Upper lobe of left lung (tissue), 4 donors: ENCODE data around the gene APOOL.

Experiments
- EP300 ChIP-seq, 4 donors: sonication (generic); formaldehyde crosslinking; IDR thresholded peaks; one replicate each; pipeline ENCODE4 v1.5.1; 2017; ENCODE audit warnings: antibody characterized with exemption in 4 of 4, control low read depth in 2 of 4
- POLR2A ChIP-seq, 4 donors: fragments of 450-650 bp; IDR thresholded peaks; one replicate each; pipeline ENCODE4 v1.5.1; 2016 to 2017; ENCODE audit warnings: antibody characterized with exemption in 4 of 4, mild to moderate bottlenecking in 2 of 4
- POLR2AphosphoS5 ChIP-seq, 2 donors: sonication (generic); formaldehyde crosslinking; IDR thresholded peaks; one replicate each; pipeline ENCODE4 v1.5.1; 2017; ENCODE audit warnings: antibody characterized with exemption in 2 of 2
- TF ChIP-seq, protein P1 (sequence below), 6 experiments: fragments of 450-650 bp in 4 of 6; fragments of 200-600 bp in 2 of 6; sonication (generic) in 2 of 6; IDR thresholded peaks; one replicate each; pipeline ENCODE4 v1.5.1; 2016 to 2019; ENCODE audit warnings: antibody characterized with exemption in 6 of 6

GRCh38 chrX:84956304-84956703, 47.4 kb upstream of the APOOL start:
- no peak for TF ChIP-seq POLR2A (IDR thresholded peaks at IDR 0.05)
- TF ChIP-seq, protein P1, sequence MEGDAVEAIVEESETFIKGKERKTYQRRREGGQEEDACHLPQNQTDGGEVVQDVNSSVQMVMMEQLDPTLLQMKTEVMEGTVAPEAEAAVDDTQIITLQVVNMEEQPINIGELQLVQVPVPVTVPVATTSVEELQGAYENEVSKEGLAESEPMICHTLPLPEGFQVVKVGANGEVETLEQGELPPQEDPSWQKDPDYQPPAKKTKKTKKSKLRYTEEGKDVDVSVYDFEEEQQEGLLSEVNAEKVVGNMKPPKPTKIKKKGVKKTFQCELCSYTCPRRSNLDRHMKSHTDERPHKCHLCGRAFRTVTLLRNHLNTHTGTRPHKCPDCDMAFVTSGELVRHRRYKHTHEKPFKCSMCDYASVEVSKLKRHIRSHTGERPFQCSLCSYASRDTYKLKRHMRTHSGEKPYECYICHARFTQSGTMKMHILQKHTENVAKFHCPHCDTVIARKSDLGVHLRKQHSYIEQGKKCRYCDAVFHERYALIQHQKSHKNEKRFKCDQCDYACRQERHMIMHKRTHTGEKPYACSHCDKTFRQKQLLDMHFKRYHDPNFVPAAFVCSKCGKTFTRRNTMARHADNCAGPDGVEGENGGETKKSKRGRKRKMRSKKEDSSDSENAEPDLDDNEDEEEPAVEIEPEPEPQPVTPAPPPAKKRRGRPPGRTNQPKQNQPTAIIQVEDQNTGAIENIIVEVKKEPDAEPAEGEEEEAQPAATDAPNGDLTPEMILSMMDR (IDR thresholded peaks at IDR 0.05), result no peak
- no peak for TF ChIP-seq POLR2AphosphoS5 (IDR thresholded peaks at IDR 0.05)
- TF ChIP-seq EP300 (IDR thresholded peaks at IDR 0.05), result no peak
